Measurements from ENCODE around the gene SH3BP1.

GRCh38 chr22:37674951-37675929 is 35.8 kb downstream of the SH3BP1 start, which contains the start of gene LGALS1:
- TF ChIP-seq ZNF609 (CRISPR knock-in tag; IDR thresholded peaks at IDR 0.05; ENCODE audit: borderline replicate concordance) = no peak
- peak in 1 of 3 experiments; percentile 29; a peak in 1 of 6 replicates for TF ChIP-seq CTCF (IDR thresholded peaks at IDR 0.05 in 2 of 3, conservative IDR thresholded peaks at IDR 0.05 in 1 of 3; ENCODE audit: insufficient read depth in 2 of 3, low read depth in 1 of 3, low read length in 3 of 3)
- TF ChIP-seq POLR2G (IDR thresholded peaks at IDR 0.05; ENCODE audit: low read depth, low read length) = peak; percentile 88
- 0 out of 2 replicates have a peak, but pooled peaks have one; percentile 20 for TF ChIP-seq POLR2AphosphoS5 (IDR thresholded peaks at IDR 0.05; ENCODE audit: control insufficient read depth, insufficient read depth, low read depth, low read length)
- TF ChIP-seq TCF7L2 (IDR thresholded peaks at IDR 0.05; ENCODE audit: low read depth, low read length) = no peak
- TF ChIP-seq ZNF586 (CRISPR knock-in tag; conservative IDR thresholded peaks at IDR 0.05) = no peak
- no peak for TF ChIP-seq RNF219 (CRISPR knock-in tag; IDR thresholded peaks at IDR 0.05)
- no peak for TF ChIP-seq ETV6 (IDR thresholded peaks at IDR 0.05; ENCODE audit: borderline replicate concordance in 1 of 2, low read depth in 2 of 2, low read length in 1 of 2)
- TF ChIP-seq ETV6 (CRISPR knock-in tag; IDR thresholded peaks at IDR 0.05; ENCODE audit: borderline replicate concordance) = no peak
- TF ChIP-seq POLR2A (conservative IDR thresholded peaks at IDR 0.05) = peak; percentile 74
